HL-60/S4 treated with retinoic acid at 250 ng/mL for 4 days and 3 days (cell line): Measurements from ENCODE around the gene FOXA3.

Experiments
- in situ Hi-C: fragments of 300-500 bp; cut with MboI; formaldehyde crosslinking; loops from 2 replicates; pipeline ENCODE4 v1.7.0; 2022; ENCODE audit warnings: low sequenced_read_pairs

Gene FOXA3

DNA sequence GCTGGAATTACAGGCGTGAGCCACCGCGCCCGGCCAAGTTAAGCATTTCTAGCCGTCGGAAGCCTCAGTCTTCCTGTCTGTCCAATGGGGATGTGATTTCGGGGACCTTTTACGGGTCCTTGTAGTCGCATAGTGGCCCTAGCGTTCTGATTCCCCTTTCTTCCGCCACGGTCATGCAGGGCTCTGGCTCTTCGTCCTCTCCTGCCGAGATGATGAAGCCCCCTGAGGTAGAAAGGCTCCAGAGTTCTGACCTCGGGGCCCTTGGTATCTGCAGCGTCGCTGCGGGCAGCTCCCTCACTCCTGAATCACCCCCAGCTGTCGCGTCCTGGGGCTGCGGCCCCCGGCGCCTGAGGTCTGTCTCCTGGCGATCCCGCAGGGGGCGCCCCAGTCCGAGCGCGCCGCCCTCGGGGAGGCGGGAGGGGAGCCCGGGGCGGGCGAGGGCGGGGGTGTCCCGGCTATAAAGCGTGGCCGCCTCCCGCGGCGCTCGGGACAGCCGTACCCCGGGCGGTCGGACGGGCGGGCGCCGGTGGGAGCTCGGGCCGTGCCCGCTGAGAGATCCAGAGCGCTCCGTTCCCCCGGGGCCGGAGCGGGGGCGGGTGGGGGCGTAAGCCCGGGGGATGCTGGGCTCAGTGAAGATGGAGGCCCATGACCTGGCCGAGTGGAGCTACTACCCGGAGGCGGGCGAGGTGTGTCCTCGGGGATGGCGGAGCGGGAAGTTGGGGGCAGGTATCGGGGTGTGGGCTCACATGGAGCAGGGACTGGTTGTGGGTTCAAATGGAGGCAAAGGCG, at the start of gene FOXA3:
Gene FOXA3, plus strand, starts transcription at position 487 of the 789 bp plus-strand sequence. Its CDS starts 131 bp downstream, at position 618.
- in situ Hi-C loops: no loop called here

DNA sequence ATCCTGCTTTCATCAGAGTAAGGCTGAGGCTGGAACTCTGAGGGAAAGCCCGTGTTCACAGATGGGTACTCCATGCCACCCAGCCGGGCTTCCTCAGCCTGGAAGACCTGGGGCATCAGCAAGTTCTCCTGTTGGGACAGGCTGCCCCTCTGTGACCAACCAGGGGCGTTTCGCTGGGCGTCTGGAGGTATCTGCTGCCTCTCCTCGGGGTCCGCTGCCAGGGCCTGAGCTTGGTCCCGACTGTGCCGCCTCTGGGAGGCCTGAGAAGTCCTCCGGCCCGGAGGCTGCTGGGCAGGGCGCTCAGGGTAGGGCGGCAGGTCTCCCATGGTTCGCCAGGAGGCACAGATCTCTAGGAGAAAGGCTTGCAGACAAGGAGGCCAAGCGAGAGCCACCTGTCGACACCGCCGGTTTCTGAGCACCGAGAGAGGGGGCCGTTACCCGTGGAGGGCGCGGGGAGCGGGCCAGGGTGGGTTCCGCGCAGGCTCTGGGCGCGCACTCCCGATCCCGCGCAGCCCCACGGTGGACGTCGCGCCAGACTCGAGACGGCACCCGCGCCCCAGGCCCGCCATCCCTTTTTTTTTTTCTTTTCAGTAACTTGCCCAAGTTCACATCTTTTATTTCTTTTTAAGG, 49.2 kb upstream of the FOXA3 start, which contains the start of gene RSPH6A:
Gene RSPH6A, minus strand, starts transcription at position 458 of the 630 bp plus-strand sequence. Its CDS starts 132 bp downstream, at position 326.
- in situ Hi-C loops: no loop called here

DNA sequence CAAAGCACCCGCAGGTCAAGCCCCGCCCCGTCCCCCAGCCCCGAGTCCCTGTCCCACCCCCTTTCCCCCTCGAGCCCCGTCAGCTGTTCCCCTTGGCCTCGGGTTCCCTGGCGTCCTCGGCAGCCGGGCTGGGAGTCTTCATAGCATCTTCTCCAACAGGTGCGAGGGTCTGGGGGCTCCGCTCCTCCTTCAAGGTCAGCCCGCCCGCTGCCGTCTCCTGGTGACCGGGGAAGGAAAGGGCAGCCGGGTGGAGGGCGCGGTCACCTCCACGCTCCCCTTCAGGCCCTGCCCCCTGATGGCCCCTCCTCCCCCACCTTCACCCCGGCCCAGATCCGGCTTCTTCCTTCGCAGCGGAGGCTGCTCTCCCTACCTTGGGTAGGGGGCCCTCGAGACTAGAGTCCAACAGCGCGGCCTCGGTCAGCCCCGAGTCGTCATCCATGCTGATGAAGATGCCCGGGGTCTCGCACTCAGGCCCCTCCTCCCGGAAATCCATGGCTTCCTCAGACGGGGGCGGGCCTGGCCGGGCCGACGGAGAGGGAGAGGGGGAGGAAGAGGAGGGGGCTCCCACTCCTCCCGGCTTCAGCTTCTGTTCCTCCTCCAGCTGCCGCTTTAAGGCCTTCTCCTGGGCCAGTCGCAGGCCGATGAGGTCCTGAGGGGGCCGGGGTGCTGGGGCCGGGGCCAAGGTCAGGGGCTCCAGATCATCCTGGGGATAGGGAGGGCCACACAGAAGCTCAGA, 48.5 kb upstream of the FOXA3 start:
- in situ Hi-C loops: no loop called here

DNA sequence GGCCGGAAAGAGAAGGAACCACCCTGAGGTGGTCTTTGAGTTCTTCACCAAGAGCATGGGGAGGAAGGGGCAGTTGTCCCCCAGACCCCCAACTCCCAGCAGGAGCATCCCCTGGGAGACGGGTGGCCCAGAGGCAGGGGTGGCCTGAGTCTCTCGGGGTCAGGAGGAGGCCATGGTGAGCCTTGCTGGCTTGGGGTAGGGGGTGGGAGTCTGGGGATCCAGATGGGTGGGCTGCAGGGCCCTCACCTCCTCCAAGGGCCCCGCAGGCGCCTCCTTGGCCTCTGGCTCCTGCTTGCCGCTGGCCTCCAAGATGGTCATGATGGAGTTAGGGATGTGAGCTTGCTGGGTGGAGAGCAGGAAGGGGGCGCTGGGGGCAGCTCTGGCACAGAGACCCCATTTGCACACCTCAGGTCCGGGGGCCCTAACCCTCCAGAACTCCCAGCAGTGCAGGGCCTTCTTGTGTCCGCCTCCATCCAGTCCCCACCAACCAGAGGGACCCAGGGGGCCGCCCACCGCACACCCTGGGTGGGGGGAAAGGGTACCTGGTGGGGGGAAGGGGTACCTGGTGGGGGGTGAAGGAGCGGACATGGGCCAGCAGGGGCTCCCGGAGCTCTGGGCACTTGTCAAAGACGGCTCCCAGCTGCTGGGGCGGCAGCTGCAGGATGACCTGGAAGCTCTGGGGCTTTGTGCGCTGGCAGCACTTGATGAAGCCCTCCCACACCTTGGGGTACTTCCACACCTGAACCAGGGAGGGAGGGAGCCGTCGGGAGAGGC, 47.7 kb upstream of the FOXA3 start:
- in situ Hi-C loops: no loop called here

DNA sequence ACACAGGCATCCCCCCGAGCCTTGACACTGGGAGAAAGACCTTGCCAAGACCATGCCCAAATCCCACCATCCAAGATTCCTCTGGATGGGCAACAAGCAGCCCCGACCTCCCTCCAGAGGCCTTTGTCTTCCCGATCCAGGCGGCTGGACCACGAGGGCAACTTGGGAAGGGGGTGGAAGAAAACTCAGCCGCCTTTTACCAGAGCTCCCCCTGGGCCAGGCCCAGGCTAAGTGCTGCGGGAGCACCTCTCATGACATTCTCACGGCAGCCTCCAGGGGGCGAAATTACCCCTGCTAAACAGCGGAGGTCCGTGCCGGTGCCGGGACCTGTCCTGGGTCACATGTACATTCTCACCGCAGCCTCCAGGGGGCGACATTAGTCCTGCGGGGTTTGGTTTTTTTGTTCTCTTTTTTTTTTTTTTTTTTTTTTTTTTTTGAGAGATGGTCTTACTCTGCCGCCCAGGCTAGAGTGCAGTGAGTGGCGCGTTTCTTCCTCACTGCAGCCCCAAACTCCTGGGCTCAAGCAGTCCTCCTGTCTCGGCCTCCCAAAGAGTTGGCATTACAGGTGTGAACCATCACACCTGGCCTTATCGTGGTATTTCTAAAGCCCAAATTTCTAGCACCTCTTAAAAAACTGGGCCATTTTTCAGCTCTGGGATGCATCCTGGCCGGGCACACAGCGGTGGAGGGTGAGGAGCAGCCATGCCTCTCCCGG, 47.0 kb upstream of the FOXA3 start:
- in situ Hi-C loops: no loop called here

DNA sequence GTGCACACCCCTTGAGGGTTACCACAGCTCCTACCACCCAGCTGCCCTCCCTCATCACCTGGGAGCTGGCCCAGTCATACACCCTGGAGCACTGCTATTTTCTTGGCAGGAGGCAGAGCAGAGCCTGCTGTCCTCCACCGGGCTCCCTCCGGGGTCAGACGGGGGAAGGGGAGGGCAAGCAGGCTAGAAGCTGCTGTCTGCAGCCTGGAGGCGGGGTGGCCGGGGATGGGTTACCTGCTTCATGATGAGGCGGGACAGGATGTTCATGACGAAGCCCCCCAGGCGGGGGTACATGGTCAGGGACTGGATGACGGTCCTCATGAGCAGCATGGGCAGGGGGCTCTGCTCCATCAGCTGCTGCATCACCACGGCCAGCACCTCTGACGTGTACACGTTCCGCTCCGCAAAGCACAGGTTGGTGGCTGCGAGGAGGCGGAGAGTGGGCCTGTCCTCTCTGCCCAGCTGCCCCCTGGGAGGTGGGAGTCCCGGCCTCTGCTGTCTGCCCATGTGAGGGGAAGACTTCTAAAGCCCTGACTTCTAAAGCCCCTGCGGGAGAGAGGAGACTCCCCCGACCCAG, 46.3 kb upstream of the FOXA3 start:
- in situ Hi-C loops: no loop called here

DNA sequence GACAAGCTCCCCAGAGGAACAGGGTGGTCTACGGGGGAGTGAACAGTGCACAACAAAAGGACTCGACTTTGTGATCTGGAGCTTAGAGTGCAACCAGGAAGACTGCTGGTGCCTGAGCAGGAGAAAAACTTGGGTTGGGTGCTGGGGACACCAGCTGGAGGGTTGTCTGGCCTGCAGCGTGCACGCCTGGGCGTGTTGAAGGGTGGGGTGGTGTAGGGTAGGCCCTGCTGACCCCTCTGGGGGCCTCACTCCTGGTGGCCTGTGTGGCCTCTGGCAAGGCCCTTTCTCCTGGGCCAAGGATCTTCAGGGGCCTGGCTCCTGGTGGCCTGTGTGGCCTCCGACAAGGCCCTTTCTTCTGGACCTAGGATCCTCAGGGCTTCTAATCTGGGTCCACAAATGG, 44.4 kb upstream of the FOXA3 start:
- in situ Hi-C loops: no loop called here

DNA sequence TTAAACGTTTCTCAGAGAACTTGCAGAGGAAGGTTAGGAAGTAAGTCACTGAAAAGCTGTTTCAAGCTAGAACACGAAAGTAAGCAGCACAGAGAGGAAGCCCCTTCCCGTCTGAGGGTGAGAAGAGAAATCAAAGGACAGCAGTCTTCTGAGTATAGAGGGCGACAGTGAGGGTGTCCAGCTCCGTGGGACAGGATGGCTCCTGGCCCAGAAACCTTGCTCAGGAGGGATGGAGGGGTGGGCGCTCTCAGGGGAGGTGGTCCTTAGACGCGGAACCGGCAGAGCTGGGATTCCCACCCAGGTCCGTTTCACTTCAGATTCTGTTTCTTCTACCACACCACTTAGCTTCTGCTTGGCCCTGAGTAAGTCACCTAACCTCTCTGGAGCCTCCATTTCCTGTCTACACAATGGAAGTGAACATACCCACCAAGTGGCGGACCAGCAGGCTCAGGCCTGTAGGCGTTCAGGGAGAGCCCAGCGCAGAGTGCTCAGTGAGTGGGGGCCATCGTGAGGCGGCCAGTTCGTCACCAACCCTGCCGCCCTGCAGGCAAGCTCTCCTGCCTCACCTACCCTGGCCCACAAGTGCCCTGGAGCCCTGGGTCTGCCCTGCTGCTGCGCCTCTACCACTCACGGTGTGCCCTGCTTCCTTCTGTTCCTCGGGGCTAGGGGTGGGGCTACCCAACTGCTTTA, 43.6 kb upstream of the FOXA3 start:
- in situ Hi-C loops: no loop called here

DNA sequence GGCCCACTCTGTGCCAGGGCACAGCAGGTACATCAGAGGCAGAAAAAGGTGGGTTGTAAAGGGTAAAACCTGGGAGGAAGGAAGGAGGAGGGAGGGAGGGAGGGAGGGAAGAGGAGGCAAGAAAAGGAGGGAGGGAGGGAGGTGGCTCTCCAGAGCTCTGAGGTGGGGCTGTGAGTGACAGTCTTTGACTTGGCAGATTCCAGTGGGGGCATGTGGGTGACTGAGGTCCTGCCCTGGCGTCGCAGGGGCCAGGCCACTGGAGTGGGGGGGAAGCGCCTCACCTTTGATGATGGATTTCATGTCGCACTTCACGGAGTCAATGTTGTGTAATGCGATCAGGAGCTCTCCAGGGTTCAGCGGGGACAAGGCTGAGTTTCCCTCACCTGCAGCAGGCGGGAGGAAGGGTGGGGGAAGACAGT, 43.0 kb upstream of the FOXA3 start:
- in situ Hi-C loops: no loop called here

DNA sequence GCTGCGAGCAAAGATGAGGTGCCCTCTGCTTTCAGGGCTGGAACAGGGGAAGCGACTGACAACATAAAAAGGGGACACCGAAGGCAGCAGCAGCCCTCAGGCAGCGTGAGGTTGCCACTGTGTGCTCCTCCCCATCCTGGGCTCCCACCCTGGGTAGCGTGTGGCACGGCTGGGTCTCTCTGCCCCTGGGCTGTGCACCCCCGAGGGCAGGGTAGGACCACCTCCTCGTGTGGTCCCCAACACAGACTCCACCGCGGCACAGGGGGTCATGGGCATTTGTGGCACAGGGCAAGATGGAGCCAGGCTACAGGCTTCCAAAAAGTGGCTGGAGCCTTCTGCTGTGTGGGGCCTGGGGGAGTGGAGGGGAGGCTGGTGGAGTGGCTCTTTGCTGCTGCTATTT, 42.6 kb upstream of the FOXA3 start:
- in situ Hi-C loops: no loop called here

DNA sequence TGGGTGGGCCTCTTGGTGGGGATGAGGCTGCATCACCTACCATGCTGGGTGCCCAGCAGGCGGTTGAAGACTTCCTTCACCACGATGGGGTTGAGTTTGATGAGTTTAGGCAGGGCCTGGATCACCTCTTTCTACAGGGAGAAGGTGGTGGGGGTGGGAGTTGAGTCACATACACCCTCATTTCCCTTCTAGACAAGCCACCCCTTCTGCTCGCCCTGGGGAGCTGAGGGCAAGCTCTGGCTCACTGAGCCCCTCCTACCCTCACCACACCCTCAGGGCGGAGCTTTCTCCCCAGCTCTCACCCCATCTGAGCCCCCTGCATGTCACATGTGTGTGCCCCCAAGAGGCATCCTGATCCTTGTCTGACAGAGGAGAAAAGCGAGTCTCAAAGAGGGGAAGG, 41.4 kb upstream of the FOXA3 start:
- in situ Hi-C loops: no loop called here

DNA sequence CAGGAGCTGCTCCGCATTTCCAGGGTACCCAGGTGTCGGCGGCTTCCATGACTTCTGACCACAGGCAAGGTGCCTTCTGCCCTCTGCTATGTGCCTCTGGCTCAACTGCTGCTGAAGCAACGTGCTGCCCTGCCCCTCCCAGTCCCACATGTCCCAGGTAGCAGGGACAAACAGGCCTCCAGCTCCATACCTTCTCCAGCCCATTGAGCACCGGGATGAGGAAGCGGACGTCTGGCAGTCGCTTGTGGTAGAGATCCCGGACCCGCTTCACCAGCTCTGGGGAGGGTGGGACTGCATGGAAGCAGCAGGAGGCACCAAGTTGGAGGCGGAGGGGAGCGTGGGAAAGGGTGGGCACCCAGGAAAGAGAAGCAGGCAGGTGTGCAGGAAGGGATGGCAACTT, 40.9 kb upstream of the FOXA3 start:
- in situ Hi-C loops: no loop called here

DNA sequence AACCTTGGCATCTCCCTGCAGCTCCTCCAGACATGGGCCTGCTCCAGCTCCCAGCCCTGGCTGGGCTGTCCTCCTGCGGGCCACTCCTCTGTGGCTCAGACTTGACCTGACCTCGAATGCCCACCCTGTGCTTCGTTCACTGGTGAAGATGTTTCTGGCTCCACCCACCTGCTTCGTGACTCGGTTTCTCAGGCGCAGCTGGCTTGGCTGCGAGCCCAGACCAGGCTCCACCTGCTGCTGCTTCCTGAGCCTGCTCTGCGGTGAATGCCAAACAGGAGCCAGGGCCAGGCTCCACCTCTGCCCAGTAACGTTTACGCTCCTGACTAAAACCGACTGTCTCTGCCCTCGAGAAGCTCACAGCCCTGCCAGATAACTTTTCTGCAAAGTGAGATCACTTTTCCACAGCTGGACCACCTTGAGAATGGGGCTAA, 40.1 kb upstream of the FOXA3 start:
- in situ Hi-C loops: no loop called here

DNA sequence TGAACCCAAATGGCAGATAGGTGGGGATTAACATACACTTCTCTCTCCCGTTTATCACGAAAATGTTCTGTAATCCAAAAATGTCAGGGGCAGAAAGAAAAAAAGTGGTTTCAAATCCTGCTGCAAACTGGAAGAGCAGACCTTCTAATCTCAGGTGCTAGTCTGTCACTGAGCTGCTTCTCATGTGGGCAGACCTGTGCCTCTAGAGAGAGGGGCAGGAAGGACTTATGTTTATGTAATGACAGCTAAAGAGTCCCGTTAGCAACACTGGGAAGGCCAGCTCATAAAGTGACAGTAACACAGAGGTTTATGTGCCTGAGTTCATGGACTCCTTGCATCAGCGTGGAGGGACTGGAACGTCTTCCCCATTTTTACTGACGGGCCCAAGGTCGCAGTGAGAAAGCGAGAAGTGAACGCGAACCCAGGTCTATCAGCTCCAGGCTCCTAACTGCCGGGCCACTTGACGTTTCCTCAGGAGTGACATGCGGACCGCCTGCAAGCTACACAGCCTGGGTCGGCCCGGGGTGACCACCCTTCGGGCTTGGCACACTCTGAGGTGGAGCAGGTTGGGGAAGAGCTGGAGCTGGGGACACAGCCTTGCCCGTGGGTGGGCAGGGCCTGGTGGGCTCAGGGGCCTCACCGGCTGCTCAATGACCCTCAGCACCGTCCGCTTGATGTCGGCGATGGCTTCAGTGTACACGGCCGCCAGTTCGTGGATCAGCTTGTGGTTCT, 39.4 kb upstream of the FOXA3 start:
- in situ Hi-C loops: no loop called here

DNA sequence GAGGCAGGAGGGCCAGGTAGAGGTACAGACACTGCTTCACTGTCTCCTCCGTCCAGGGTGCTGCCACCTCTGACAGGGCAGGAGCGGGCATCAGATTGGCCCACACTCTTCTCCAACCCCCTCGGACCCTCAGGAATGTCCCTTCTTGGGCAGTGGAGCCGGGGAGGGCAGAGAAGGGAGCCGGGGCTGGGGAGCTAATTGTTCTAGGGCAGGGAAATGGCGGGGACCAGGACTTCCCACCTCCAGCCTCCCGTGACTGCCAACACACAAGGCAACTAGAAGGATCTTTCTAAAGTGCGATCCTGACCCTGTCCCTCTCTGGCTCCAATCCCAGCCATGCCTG, 38.9 kb upstream of the FOXA3 start:
- in situ Hi-C loops: no loop called here

DNA sequence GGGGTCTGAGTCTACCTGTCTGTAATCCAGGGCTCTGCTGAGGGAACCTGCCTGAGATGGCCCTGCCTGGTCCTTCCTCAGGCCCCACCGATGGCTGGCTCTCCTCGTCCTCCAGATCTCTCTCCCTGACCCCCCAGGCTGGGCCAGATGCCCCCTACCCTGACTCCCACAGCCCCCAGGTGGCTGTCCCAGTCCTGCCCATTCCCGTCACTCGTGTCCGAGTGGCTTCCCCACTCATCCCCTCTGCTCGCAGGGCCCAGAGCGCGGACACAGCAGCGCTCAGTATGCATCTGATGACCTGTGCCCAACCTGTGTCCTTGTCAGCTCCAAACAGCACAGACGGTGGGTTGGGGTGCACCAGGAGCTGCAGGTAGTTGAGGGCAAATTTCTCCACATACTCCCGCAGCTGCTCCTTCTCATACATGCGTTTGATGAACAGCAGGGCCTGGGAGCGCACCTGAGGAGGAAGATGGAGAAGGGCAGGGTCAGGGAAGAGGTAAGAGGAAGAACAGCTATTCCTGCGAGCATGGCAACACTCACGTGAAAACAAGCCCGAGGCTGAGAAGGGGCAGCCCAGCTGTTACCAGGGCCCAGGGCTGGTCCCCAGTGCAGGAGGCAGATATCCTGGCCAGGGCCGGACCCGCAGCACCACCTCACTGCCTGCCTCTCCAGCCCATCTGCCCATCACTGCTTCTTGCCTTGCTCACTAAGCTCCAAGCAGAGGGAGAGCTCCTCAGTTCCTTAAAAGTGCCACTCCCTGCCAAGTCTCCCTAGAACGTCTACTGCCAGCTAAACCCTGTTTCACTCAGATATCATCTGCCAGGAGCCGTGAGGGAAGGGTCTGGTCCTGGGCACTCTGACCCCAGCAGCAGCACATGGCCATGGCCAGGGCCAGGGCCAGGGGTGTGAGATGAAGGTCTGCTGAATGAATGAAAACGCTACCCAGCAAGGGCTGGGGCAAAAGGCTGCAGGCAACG, 37.9 kb upstream of the FOXA3 start:
- in situ Hi-C loops: no loop called here

DNA sequence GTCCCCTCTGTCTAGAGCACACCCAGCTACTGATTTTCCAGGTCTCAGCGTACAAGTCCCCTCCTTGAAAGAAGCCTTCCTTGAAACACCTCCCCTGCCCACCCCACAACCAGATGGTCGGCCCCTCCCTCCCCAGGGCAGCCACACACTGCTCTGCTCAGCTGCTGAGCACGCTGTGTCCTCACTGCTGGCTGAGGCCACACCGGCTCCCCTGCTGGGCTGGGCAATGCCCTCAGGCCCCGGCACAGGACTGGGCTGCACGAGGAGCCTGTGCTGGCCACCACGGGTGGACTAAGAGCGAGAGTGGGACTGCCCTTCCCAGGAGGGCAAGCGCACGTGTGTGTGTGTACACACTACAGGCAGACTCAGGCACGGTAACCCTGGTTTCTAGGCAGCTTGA, 37.2 kb upstream of the FOXA3 start:
- in situ Hi-C loops: no loop called here
